Measurements from ENCODE around the gene SLC27A1. TPM values are rescaled to one million over a fixed set of nuclear protein-coding genes. Genes with fewer than 3 reads are reported as not detected.
A peak's percentile ranks its signal among the peaks of the same experiment; 100 is the strongest.
"Not testable (repeated sequence)": the region's sequence is repeated elsewhere in the genome, so short reads cannot be mapped to it uniquely, and the experiment has no call there.

SLC27A1 gene
- polyA plus RNA-seq, 1 of the 3 experiments (the other 2 are of a cell fraction), result 15.0 TPM

DNA sequence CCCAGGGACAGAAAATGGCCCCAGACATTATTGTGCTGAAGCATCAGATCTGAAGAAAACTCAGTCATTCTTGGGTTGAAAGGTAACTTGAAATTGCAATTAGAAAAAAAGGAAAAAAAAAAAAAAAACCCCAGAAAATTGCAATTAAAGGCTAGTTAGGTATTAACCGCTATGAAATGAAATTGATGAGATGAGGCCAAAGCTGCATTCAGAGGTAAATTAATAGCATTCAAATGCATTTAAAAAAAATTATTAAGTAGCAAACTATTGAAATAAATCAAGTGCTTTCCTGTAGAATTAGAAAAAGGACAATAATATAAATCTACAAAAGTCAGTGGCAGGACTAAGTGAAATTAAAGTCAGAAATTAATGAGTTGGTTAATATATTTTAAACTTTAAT, 47.6 kb downstream of the SLC27A1 start:
- H3K27ac ChIP-seq (ENCODE audit: low read depth in 2 of 2, low read length in 1 of 2), result no peak overlapping the region
- peak overlapping the region in 1 of 2 experiments; percentile 12; a peak in 1 of 4 replicates for H3K4me3 ChIP-seq (ENCODE audit: low read depth in 2 of 2, low read length in 1 of 2)
- peaks cover 0 to under 1% of the 10 kb centered on the region in 2 experiments; a peak in 1 of 4 replicates for H3K4me1 ChIP-seq (ENCODE audit: control insufficient read depth in 1 of 2, insufficient read depth in 2 of 2, low read depth in 1 of 2, low read length in 1 of 2)
- H3K36me3 ChIP-seq (replicated peaks in 1 of 2; ENCODE audit: control insufficient read depth in 1 of 2, insufficient read depth in 2 of 2, low read length in 1 of 2), result peaks cover 16 to 38% of the 10 kb centered on the region in 2 experiments
- H3K9me3 ChIP-seq, result peaks cover 10% of the 10 kb centered on the region
- H3K9ac ChIP-seq, result no peak overlapping the region
- peaks cover 5% of the 10 kb centered on the region for H3F3A ChIP-seq (replicated peaks; ENCODE audit: insufficient read depth)
- 93% methylated on average over 1 of the region's 1 CpG for WGBS (ENCODE audit: low lambda C conversion rate)
- H2AFZ ChIP-seq (ENCODE audit: low read depth), result no peak overlapping the region
- peaks cover 16% of the 10 kb centered on the region for H3K79me2 ChIP-seq (ENCODE audit: insufficient read depth)
- CTCF ChIA-PET, result no interaction called here
- TF ChIP-seq RCOR1 (IDR thresholded peaks at IDR 0.05; ENCODE audit: low read length) (no peak), SMC3 (IDR thresholded peaks at IDR 0.05; ENCODE audit: low read depth, low read length) (no peak), RAD21 (IDR thresholded peaks at IDR 0.05; ENCODE audit: low read length) (no peak), GABPA (IDR thresholded peaks at IDR 0.05; ENCODE audit: low read depth) (no peak), EP300 (IDR thresholded peaks at IDR 0.05; ENCODE audit: borderline replicate concordance in 1 of 2, low read depth in 1 of 2, low read length in 1 of 2) (no peak), TCF12 (IDR thresholded peaks at IDR 0.05) (no peak), YY1 (IDR thresholded peaks at IDR 0.05; ENCODE audit: low read depth) (no peak), FOXJ3 (CRISPR knock-in tag; IDR thresholded peaks at IDR 0.05) (no peak)
- TF ChIP-seq, protein P1, sequence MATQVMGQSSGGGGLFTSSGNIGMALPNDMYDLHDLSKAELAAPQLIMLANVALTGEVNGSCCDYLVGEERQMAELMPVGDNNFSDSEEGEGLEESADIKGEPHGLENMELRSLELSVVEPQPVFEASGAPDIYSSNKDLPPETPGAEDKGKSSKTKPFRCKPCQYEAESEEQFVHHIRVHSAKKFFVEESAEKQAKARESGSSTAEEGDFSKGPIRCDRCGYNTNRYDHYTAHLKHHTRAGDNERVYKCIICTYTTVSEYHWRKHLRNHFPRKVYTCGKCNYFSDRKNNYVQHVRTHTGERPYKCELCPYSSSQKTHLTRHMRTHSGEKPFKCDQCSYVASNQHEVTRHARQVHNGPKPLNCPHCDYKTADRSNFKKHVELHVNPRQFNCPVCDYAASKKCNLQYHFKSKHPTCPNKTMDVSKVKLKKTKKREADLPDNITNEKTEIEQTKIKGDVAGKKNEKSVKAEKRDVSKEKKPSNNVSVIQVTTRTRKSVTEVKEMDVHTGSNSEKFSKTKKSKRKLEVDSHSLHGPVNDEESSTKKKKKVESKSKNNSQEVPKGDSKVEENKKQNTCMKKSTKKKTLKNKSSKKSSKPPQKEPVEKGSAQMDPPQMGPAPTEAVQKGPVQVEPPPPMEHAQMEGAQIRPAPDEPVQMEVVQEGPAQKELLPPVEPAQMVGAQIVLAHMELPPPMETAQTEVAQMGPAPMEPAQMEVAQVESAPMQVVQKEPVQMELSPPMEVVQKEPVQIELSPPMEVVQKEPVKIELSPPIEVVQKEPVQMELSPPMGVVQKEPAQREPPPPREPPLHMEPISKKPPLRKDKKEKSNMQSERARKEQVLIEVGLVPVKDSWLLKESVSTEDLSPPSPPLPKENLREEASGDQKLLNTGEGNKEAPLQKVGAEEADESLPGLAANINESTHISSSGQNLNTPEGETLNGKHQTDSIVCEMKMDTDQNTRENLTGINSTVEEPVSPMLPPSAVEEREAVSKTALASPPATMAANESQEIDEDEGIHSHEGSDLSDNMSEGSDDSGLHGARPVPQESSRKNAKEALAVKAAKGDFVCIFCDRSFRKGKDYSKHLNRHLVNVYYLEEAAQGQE (IDR thresholded peaks at IDR 0.05; ENCODE audit: low read depth, low read length), result no peak
- no peaks in the 10 kb centered on the region for H3K9me2 ChIP-seq
- no peaks in the 10 kb centered on the region for H3K27me3 ChIP-seq (ENCODE audit: insufficient read depth)
- POLR2A ChIA-PET, result no interaction called here
- no peak for DNase-seq
- H3K4me2 ChIP-seq, result no peak overlapping the region
- no peaks in the 10 kb centered on the region for H4K20me1 ChIP-seq (ENCODE audit: insufficient read depth)

DNA sequence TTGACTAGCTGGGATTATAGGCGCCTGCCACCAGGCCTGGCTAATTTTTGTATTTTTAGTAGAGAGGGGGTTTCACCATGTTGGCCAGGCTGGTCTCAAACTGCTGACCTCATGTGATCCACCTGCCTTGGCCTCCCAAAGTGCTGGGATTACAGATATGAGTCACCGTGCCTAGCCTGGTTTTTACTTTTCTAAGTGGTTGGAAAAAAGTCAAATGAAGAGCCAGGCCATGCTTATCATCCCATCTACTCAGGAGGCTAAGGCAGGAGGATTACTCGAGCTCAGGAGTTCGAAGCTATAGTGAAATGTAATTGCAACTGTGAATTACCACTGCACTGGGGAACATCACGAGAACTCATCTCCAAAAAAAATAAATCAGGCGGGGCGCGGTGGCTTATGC, 48.3 kb downstream of the SLC27A1 start:
- CTCF ChIA-PET, result interaction anchor here (1.1 kb wide), 1 partner anchor 23 kb away, joined by 4 read pairs; no protein-coding TSS in a partner anchor
- H3K4me2 ChIP-seq; H3F3A ChIP-seq (replicated peaks; ENCODE audit: insufficient read depth); H3K9ac ChIP-seq; H4K20me1 ChIP-seq (ENCODE audit: insufficient read depth); H3K27me3 ChIP-seq (ENCODE audit: insufficient read depth); H3K79me2 ChIP-seq (ENCODE audit: insufficient read depth); H3K9me3 ChIP-seq; H3K9me2 ChIP-seq; H3K4me1 ChIP-seq (ENCODE audit: control insufficient read depth in 1 of 2, insufficient read depth in 2 of 2, low read depth in 1 of 2, low read length in 1 of 2); H3K27ac ChIP-seq (ENCODE audit: low read depth in 2 of 2, low read length in 1 of 2); DNase-seq; H3K4me3 ChIP-seq (ENCODE audit: low read depth in 2 of 2, low read length in 1 of 2); H2AFZ ChIP-seq (ENCODE audit: low read depth): not testable (repeated sequence)
- peaks cover 16 to 38% of the 10 kb centered on the region in 2 experiments for H3K36me3 ChIP-seq (replicated peaks in 1 of 2; ENCODE audit: control insufficient read depth in 1 of 2, insufficient read depth in 2 of 2, low read length in 1 of 2)
- POLR2A ChIA-PET, result interaction anchor here (1.2 kb wide), 1 partner anchor 12 kb away, joined by 3 read pairs; no protein-coding TSS in a partner anchor
- 84% methylated on average over 7 of the region's 8 CpGs for WGBS (ENCODE audit: low lambda C conversion rate)
